OCI-LY7 (cell line): ENCODE data around the gene CISTR. TPM values are rescaled to one million over a fixed set of nuclear protein-coding genes. Genes with fewer than 3 reads are reported as not detected.
A peak's percentile ranks its signal among the peaks of the same experiment; 100 is the strongest.

Experiments used
- BruUV-seq: library from RNA; stranded (reverse); fragments of 400-500 nt; replicated peaks from 2 replicates; lab custom pipeline; 2021; lab: Mats Ljungman, UMichigan
- CTCF ChIA-PET: fragments of 300-600 bp; sonication (Branson Sonifier 250); formaldehyde crosslinking; loops from one replicate; lab custom pipeline; 2022; ENCODE audit warnings: antibody characterized with exemption; ENCODE audit not compliant: unreplicated experiment; lab: Charles Lee
- POLR2A ChIA-PET: fragments of 300-600 bp; sonication (Branson Sonifier 250); formaldehyde crosslinking; loops from one replicate; lab custom pipeline; 2022; ENCODE audit warnings: antibody characterized with exemption; lab: Charles Lee
- DNase-seq: peaks from one replicate; pipeline ENCODE4 v3.0.0-alpha.2; 2015; ENCODE audit warnings: low spot score
- H2AFZ ChIP-seq: fragments of 200-600 bp; sonication (generic), shearing (Covaris generic); 2 replicates; pipeline ENCODE4 v1.6.1; 2014; ENCODE audit warnings: mild to moderate bottlenecking, antibody characterized with exemption, low read length, moderate library complexity
- H3K27ac ChIP-seq: fragments of 200-600 bp; sonication (generic); 2 replicates; pipeline ENCODE4 v1.5.1; 2014; ENCODE audit warnings: mixed run types, low read depth, mild to moderate bottlenecking, moderate library complexity, low read length, inconsistent platforms; ENCODE audit not compliant: poor library complexity, severe bottlenecking
- H3K36me3 ChIP-seq: fragments of 200-600 bp; sonication (generic); 2 replicates; pipeline ENCODE4 v1.6.1; 2014; ENCODE audit warnings: mild to moderate bottlenecking, antibody characterized with exemption, low read length, moderate library complexity, mixed read lengths; ENCODE audit not compliant: insufficient read depth
- H3K4me1 ChIP-seq: fragments of 200-600 bp; sonication (generic); 2 replicates; pipeline ENCODE4 v1.5.1; 2014; ENCODE audit warnings: mild to moderate bottlenecking, low read length; ENCODE audit not compliant: insufficient read depth, poor library complexity, severe bottlenecking
- H3K4me2 ChIP-seq: fragments of 200-600 bp; sonication (generic); 2 replicates; pipeline ENCODE4 v1.6.1; 2014; ENCODE audit warnings: mild to moderate bottlenecking, low read length
- H3K4me3 ChIP-seq: fragments of 200-600 bp; sonication (generic); 2 replicates; pipeline ENCODE4 v1.5.1; 2014; ENCODE audit warnings: mild to moderate bottlenecking, low read depth, low read length; ENCODE audit not compliant: poor library complexity, severe bottlenecking
- H3K79me2 ChIP-seq: fragments of 200-600 bp; sonication (generic); 2 replicates; pipeline ENCODE4 v1.6.1; 2016; ENCODE audit warnings: low read depth, mild to moderate bottlenecking, low read length, moderate library complexity, mixed read lengths; ENCODE audit not compliant: insufficient read depth
- H3K9me2 ChIP-seq: fragments of 200-600 bp; sonication (generic); 2 replicates; pipeline ENCODE4 v1.6.1; 2016; ENCODE audit warnings: mild to moderate bottlenecking, low read length, mixed read lengths; ENCODE audit not compliant: insufficient read depth
- H3K9me3 ChIP-seq: fragments of 200-600 bp; sonication (generic); 2 replicates; pipeline ENCODE4 v1.6.1; 2014; ENCODE audit warnings: mild to moderate bottlenecking, mixed run types, low read length, mixed read lengths
- H4K20me1 ChIP-seq: fragments of 200-600 bp; sonication (generic); 2 replicates; pipeline ENCODE4 v1.6.1; 2014; ENCODE audit warnings: mild to moderate bottlenecking, antibody characterized with exemption, low read length, moderate library complexity, mixed read lengths; ENCODE audit not compliant: insufficient read depth
- CTCF ChIP-seq: fragments of 200-600 bp; sonication (generic); conservative IDR thresholded peaks from 2 replicates; pipeline ENCODE4 v1.5.1; 2014; ENCODE audit warnings: mild to moderate bottlenecking, antibody characterized with exemption, low read length, moderate library complexity, mixed read lengths
- EZH2phosphoT487 ChIP-seq: fragments of 200-600 bp; sonication (generic); IDR thresholded peaks from 2 replicates; pipeline ENCODE4 v1.6.1; 2018; ENCODE audit warnings: low read depth, borderline replicate concordance, mild to moderate bottlenecking, mixed run types, antibody characterized with exemption, low read length, moderate library complexity, mixed read lengths
- intact Hi-C: fragments of 100-400 bp; cut with micrococcal nuclease; formaldehyde crosslinking; loops from one replicate; pipeline ENCODE4 v1.10.0; 2022; ENCODE audit not compliant: unreplicated experiment
- total RNA-seq, 2 experiments: library from RNA; depleted of rRNA in 1 of 2; stranded (reverse); fragments of >200 nt in 1 of 2; shearing (Covaris generic) in 1 of 2; gene quantifications; 2 replicates each; pipeline ENCODE4 v1.2.3, GENCODE V29; 2014 to 2022

Gene CISTR
- total RNA-seq, 2 experiments from 2014 or later, result 0.76 to 1.3 TPM

DNA sequence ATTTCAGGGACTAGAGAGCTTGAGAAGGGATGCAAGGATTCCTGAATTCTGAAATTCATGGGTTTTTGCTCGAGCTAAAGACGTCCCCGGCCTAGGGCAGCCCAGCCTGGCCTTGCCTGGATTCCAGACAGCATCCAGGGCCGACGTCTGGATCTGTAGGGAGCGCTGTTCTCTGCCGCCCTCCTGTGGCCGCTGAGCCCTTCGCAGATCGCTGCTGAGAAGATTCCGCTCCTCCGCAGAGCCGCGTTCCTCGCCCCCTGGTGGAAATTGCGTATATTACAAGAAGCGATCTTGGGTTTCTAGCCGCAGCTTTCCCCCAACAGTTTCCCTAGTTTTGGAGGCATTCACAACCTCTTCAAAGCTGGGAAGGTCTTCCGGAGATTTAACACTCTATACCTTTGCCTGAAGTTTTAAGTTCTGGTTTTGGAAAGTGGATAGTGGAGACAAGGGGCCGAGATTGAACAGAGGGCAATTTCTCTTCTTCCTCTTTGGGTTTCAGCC lies 5.1 kb downstream of the CISTR start:
- CTCF ChIA-PET, result interaction anchor here (0.7 to 3.0 kb wide), 7 partner anchors 9 to 203 kb away, joined by 3 to 26 read pairs (median 7); partner anchors contain the start of gene CALCOCO1
- no peaks in the 10 kb centered on the region for H4K20me1 ChIP-seq
- no peak overlapping the region for H3K27ac ChIP-seq
- POLR2A ChIA-PET, result interaction anchor here (0.9 to 2.6 kb wide), 4 partner anchors 10 to 45 kb away, joined by 3 to 9 read pairs (median 4); no protein-coding TSS in a partner anchor
- H3K4me1 ChIP-seq, result peaks cover 45% of the 10 kb centered on the region
- peak overlapping the region; percentile 25 for H3K4me2 ChIP-seq
- H3K4me3 ChIP-seq, result no peak overlapping the region
- peak overlapping the region; percentile 16; the same call in 1 of the 2 replicates for H2AFZ ChIP-seq
- TF ChIP-seq EZH2phosphoT487, result no peak
- peak; percentile 100 for TF ChIP-seq CTCF
- DNase-seq, result peak; percentile 89
- no peaks in the 10 kb centered on the region for H3K9me2 ChIP-seq
- intact Hi-C loops, result loop anchor here (2.0 kb wide), 2 partner anchors 70 to 204 kb away; partner anchors contain the start of gene ATP5MC2
- BruUV-seq, result no TSS peak
- H3K36me3 ChIP-seq, result no peaks in the 10 kb centered on the region
- no peaks in the 10 kb centered on the region for H3K79me2 ChIP-seq
- no peaks in the 10 kb centered on the region for H3K9me3 ChIP-seq

DNA sequence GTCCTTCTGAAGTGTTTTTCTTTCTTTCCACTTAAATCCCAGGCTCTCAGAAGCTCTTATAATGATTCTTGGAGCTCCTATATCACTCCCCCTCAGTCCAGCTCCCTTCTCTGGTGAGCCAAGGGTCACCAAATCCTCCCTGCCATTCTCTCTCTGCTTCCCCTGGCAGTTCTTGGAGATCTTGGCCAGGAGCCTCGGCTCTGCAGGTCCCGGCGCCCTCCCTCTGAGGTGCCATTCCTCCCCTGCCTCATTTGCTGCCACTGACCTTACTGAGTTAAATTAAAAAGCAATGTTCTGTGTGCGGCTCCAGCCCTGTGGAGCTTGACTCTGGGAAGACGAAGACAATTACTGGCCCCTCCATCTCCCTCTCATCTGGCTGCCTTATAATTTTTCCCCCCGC lies 7.0 kb downstream of the CISTR start:
- no peak for TF ChIP-seq EZH2phosphoT487
- TF ChIP-seq CTCF, result no peak
- no peak overlapping the region for H3K4me2 ChIP-seq
- no peak overlapping the region for H3K27ac ChIP-seq
- H3K79me2 ChIP-seq, result no peaks in the 10 kb centered on the region
- BruUV-seq, result no TSS peak
- H3K9me2 ChIP-seq, result no peaks in the 10 kb centered on the region
- H3K9me3 ChIP-seq, result no peaks in the 10 kb centered on the region
- no peaks in the 10 kb centered on the region for H3K36me3 ChIP-seq
- peaks cover 29% of the 10 kb centered on the region for H3K4me1 ChIP-seq
- POLR2A ChIA-PET, result no interaction called here
- H2AFZ ChIP-seq, result no peak overlapping the region
- H4K20me1 ChIP-seq, result no peaks in the 10 kb centered on the region
- intact Hi-C loops, result no loop called here
- DNase-seq, result no peak
- CTCF ChIA-PET, result interaction anchor here (0.9 to 2.1 kb wide), 5 partner anchors 10 to 46 kb away, joined by 3 to 12 read pairs (median 4); no protein-coding TSS in a partner anchor
- no peak overlapping the region for H3K4me3 ChIP-seq

GRCh38 chr12:53744130-53744441 lies 7.7 kb downstream of the CISTR start:
- intact Hi-C loops, result no loop called here
- no peak overlapping the region for H3K4me2 ChIP-seq
- no peak for DNase-seq
- no peaks in the 10 kb centered on the region for H3K79me2 ChIP-seq
- no peak overlapping the region for H2AFZ ChIP-seq
- H3K9me2 ChIP-seq, result no peaks in the 10 kb centered on the region
- no peaks in the 10 kb centered on the region for H4K20me1 ChIP-seq
- H3K4me3 ChIP-seq, result no peak overlapping the region
- ChIA-PET CTCF (interaction anchor here (0.8 to 2.1 kb wide), 6 partner anchors 11 to 45 kb away, joined by 3 to 12 read pairs (median 4); no protein-coding TSS in a partner anchor), POLR2A (interaction anchor here (0.6 to 1.1 kb wide), 3 partner anchors 7 to 44 kb away, joined by 3 read pairs; partner anchors contain the start of gene CISTR)
- no peak for TF ChIP-seq CTCF
- no peak for TF ChIP-seq EZH2phosphoT487
- peaks cover 22% of the 10 kb centered on the region for H3K4me1 ChIP-seq
- no peaks in the 10 kb centered on the region for H3K36me3 ChIP-seq
- H3K9me3 ChIP-seq, result no peaks in the 10 kb centered on the region
- no TSS peak for BruUV-seq
- no peak overlapping the region for H3K27ac ChIP-seq
